ENCODE data around the gene CCDC112. TPM values are rescaled to one million over a fixed set of nuclear protein-coding genes. Genes with fewer than 3 reads are reported as not detected.

CCDC112 gene
- total RNA-seq, 1 experiment from 2014 or later, result 13.4 TPM

- no peaks in the 10 kb centered on the region for H3K9me3 ChIP-seq (ENCODE audit: low read depth, low read length, poor library complexity, severe bottlenecking)
- no peaks in the 10 kb centered on the region for H3K36me3 ChIP-seq (ENCODE audit: insufficient read depth, low read length, poor library complexity, severe bottlenecking)
- H3K4me1 ChIP-seq (ENCODE audit: insufficient read depth, low read length, poor library complexity, severe bottlenecking), result no peaks in the 10 kb centered on the region
- no peak for DNase-seq (ENCODE audit: low spot score)
- BruUV-seq (replicated peaks), result no TSS peak
- H3K27ac ChIP-seq (ENCODE audit: low read depth, low read length, poor library complexity, severe bottlenecking), result no peak overlapping the region
- intact Hi-C loops (cut with micrococcal nuclease; ENCODE audit: unreplicated experiment), result no loop called here
- CTCF ChIA-PET, result no interaction called here
- no peaks in the 10 kb centered on the region for H3K27me3 ChIP-seq (replicated peaks; ENCODE audit: insufficient read depth, low read depth, low read length, poor library complexity)
- no peak for TF ChIP-seq EZH2 (IDR thresholded peaks at IDR 0.05; ENCODE audit: borderline replicate concordance, low read depth, low read length, poor library complexity, severe bottlenecking)
- TF ChIP-seq CTCF (conservative IDR thresholded peaks at IDR 0.05; ENCODE audit: low read depth, low read length), result no peak
- no peak overlapping the region for H3K4me3 ChIP-seq (ENCODE audit: low read depth, low read length, poor library complexity, severe bottlenecking)
- POLR2A ChIA-PET (ENCODE audit: low non-redundant PET), result no interaction called here
These were observed 41.4 kb upstream of the CCDC112 start for GRCh38 chr5:115337882-115338281.

DNA sequence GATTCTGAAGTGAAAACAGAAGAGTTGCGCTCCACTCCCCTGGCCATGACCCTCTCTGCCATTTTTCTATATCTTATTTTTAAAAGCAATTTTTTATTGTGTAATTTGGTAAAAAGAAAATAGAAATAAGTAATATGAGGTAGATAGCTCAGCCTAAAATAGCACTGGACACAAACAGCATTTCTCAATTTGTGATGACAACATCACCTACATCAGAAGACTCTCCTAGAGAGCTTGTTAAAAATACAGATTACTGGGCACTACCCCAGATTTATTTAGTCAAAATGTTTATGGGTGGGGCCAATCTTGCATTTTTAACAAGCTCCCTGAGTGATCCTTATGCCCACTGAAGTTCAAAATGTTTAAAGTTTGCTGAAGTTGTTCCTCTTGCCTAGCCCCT, 40.5 kb upstream of the CCDC112 start:
- H3K36me3 ChIP-seq (ENCODE audit: insufficient read depth, low read length, poor library complexity, severe bottlenecking), result no peaks in the 10 kb centered on the region
- H3K27me3 ChIP-seq (replicated peaks; ENCODE audit: insufficient read depth, low read depth, low read length, poor library complexity), result no peaks in the 10 kb centered on the region
- no peaks in the 10 kb centered on the region for H3K9me3 ChIP-seq (ENCODE audit: low read depth, low read length, poor library complexity, severe bottlenecking)
- no peak overlapping the region for H3K4me3 ChIP-seq (ENCODE audit: low read depth, low read length, poor library complexity, severe bottlenecking)
- no TSS peak for BruUV-seq (replicated peaks)
- POLR2A ChIA-PET (ENCODE audit: low non-redundant PET), result no interaction called here
- no peak overlapping the region for H3K27ac ChIP-seq (ENCODE audit: low read depth, low read length, poor library complexity, severe bottlenecking)
- CTCF ChIA-PET, result no interaction called here
- intact Hi-C loops (cut with micrococcal nuclease; ENCODE audit: unreplicated experiment), result no loop called here
- H3K4me1 ChIP-seq (ENCODE audit: insufficient read depth, low read length, poor library complexity, severe bottlenecking), result no peaks in the 10 kb centered on the region
- no peak for TF ChIP-seq CTCF (conservative IDR thresholded peaks at IDR 0.05; ENCODE audit: low read depth, low read length)
- no peak for TF ChIP-seq EZH2 (IDR thresholded peaks at IDR 0.05; ENCODE audit: borderline replicate concordance, low read depth, low read length, poor library complexity, severe bottlenecking)
- no peak for DNase-seq (ENCODE audit: low spot score)

- H3K4me3 ChIP-seq (ENCODE audit: low read depth, low read length, poor library complexity, severe bottlenecking), result no peak overlapping the region
- no peaks in the 10 kb centered on the region for H3K27me3 ChIP-seq (replicated peaks; ENCODE audit: insufficient read depth, low read depth, low read length, poor library complexity)
- H3K36me3 ChIP-seq (ENCODE audit: insufficient read depth, low read length, poor library complexity, severe bottlenecking), result no peaks in the 10 kb centered on the region
- no peaks in the 10 kb centered on the region for H3K4me1 ChIP-seq (ENCODE audit: insufficient read depth, low read length, poor library complexity, severe bottlenecking)
- ChIA-PET CTCF (no interaction called here), POLR2A (ENCODE audit: low non-redundant PET) (no interaction called here)
- intact Hi-C loops (cut with micrococcal nuclease; ENCODE audit: unreplicated experiment), result no loop called here
- no TSS peak for BruUV-seq (replicated peaks)
- TF ChIP-seq CTCF (conservative IDR thresholded peaks at IDR 0.05; ENCODE audit: low read depth, low read length), result no peak
- TF ChIP-seq EZH2 (IDR thresholded peaks at IDR 0.05; ENCODE audit: borderline replicate concordance, low read depth, low read length, poor library complexity, severe bottlenecking), result no peak
- no peak overlapping the region for H3K27ac ChIP-seq (ENCODE audit: low read depth, low read length, poor library complexity, severe bottlenecking)
- no peaks in the 10 kb centered on the region for H3K9me3 ChIP-seq (ENCODE audit: low read depth, low read length, poor library complexity, severe bottlenecking)
- no peak for DNase-seq (ENCODE audit: low spot score)
These were observed 39.8 kb upstream of the CCDC112 start for GRCh38 chr5:115336201-115336720.

Measured in A673 (cell line).